HL-60 (cell line): Measurements from ENCODE around the gene PKP3.

ENCODE experiments used
- DNase-seq, 2 experiments: peaks; one replicate each; pipeline ENCODE4 v3.0.0-alpha.2; 2010 to 2020; ENCODE audit warnings: low read depth in 1 of 2, low spot score in 1 of 2
- H3K27ac ChIP-seq: fragments of 250-450 bp; sonication (Bioruptor Pico); replicated peaks from 2 replicates; pipeline ENCODE4 v1.5.1; 2020; ENCODE audit warnings: mild to moderate bottlenecking, moderate library complexity
- H3K27me3 ChIP-seq: fragments of 250-450 bp; sonication (Bioruptor Pico); 2 replicates; pipeline ENCODE4 v1.5.1; 2021; ENCODE audit warnings: mild to moderate bottlenecking, moderate library complexity; ENCODE audit not compliant: insufficient read depth, poor library complexity, severe bottlenecking
- H3K4me3 ChIP-seq: replicated peaks from 2 replicates; pipeline ENCODE4 v1.5.1; 2011; ENCODE audit warnings: mild to moderate bottlenecking, control low read depth, low read length; ENCODE audit not compliant: insufficient read depth
- GABPA ChIP-seq: IDR thresholded peaks from 2 replicates; pipeline ENCODE4 v1.6.1; 2012; ENCODE audit warnings: low read depth
- POLR2AphosphoS5 ChIP-seq: IDR thresholded peaks from 2 replicates; pipeline ENCODE4 v1.6.1; 2012; ENCODE audit warnings: low read depth
- SPI1 ChIP-seq: IDR thresholded peaks from 2 replicates; pipeline ENCODE4 v1.6.1; 2012; ENCODE audit warnings: low read depth, mild to moderate bottlenecking, borderline replicate concordance
- TF ChIP-seq, protein P1 (sequence below): IDR thresholded peaks from one replicate; pipeline ENCODE4 v1.5.1; 2011; ENCODE audit warnings: low read length, control low read depth, inconsistent platforms; ENCODE audit not compliant: insufficient read depth
- TF ChIP-seq, protein P2 (sequence below): IDR thresholded peaks from 2 replicates; pipeline ENCODE4 v1.6.1; 2012; ENCODE audit warnings: low read depth; ENCODE audit not compliant: insufficient replicate concordance

Gene PKP3

DNA sequence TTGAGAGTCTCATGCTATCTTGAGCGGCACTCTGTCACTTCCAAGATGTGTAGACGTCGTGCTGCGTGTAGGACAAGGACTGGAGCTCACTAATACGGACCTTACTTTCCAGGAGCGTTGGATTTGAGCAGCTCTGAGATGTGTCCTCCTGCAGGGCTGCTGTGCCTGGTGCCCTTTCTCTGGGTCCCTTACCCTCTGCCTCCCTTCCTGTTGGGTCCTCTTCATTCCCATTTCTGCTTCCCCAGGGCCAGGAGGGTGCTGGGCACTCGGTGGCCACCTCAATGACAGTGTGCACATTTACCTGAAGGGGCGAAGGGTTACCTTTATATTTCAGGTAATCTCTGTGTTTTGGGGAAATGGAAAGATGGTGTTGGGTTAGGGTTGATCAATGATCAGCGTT, 60.0 kb downstream of the PKP3 start:
- no peaks in the 10 kb centered on the region for H3K27me3 ChIP-seq
- H3K27ac ChIP-seq: no peak overlapping the region
- H3K4me3 ChIP-seq: no peak overlapping the region
- TF ChIP-seq, protein P1, sequence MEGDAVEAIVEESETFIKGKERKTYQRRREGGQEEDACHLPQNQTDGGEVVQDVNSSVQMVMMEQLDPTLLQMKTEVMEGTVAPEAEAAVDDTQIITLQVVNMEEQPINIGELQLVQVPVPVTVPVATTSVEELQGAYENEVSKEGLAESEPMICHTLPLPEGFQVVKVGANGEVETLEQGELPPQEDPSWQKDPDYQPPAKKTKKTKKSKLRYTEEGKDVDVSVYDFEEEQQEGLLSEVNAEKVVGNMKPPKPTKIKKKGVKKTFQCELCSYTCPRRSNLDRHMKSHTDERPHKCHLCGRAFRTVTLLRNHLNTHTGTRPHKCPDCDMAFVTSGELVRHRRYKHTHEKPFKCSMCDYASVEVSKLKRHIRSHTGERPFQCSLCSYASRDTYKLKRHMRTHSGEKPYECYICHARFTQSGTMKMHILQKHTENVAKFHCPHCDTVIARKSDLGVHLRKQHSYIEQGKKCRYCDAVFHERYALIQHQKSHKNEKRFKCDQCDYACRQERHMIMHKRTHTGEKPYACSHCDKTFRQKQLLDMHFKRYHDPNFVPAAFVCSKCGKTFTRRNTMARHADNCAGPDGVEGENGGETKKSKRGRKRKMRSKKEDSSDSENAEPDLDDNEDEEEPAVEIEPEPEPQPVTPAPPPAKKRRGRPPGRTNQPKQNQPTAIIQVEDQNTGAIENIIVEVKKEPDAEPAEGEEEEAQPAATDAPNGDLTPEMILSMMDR: no peak
- TF ChIP-seq, protein P2, sequence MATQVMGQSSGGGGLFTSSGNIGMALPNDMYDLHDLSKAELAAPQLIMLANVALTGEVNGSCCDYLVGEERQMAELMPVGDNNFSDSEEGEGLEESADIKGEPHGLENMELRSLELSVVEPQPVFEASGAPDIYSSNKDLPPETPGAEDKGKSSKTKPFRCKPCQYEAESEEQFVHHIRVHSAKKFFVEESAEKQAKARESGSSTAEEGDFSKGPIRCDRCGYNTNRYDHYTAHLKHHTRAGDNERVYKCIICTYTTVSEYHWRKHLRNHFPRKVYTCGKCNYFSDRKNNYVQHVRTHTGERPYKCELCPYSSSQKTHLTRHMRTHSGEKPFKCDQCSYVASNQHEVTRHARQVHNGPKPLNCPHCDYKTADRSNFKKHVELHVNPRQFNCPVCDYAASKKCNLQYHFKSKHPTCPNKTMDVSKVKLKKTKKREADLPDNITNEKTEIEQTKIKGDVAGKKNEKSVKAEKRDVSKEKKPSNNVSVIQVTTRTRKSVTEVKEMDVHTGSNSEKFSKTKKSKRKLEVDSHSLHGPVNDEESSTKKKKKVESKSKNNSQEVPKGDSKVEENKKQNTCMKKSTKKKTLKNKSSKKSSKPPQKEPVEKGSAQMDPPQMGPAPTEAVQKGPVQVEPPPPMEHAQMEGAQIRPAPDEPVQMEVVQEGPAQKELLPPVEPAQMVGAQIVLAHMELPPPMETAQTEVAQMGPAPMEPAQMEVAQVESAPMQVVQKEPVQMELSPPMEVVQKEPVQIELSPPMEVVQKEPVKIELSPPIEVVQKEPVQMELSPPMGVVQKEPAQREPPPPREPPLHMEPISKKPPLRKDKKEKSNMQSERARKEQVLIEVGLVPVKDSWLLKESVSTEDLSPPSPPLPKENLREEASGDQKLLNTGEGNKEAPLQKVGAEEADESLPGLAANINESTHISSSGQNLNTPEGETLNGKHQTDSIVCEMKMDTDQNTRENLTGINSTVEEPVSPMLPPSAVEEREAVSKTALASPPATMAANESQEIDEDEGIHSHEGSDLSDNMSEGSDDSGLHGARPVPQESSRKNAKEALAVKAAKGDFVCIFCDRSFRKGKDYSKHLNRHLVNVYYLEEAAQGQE: no peak
- TF ChIP-seq GABPA (no peak), POLR2AphosphoS5 (no peak), SPI1 (no peak)
- DNase-seq: no peak
